ENCODE measurements around the gene THAP8.

THAP8 gene

GRCh38 chr19:36019061-36019670 is 34.9 kb downstream of the THAP8 start:
- DNase-seq (ENCODE audit: insufficient read length, low spot score): no peak
- no peak for FAIRE-seq

GRCh38 chr19:36014012-36014924 is 39.8 kb downstream of the THAP8 start, which contains the start of gene ALKBH6:
TSS of gene ALKBH6 (minus strand) at chr19:36014213. CDS start at chr19:36013397, 816 bp downstream.
- DNase-seq (ENCODE audit: insufficient read length, low spot score): peak; percentile 99
- no peak for FAIRE-seq
- no peak for TF ChIP-seq CTCF (IDR thresholded peaks at IDR 0.05; ENCODE audit: insufficient read depth, missing control alignments)

More at GRCh38 chr19:36019061-36019670, 34.9 kb downstream of the THAP8 start:
- no peak for TF ChIP-seq CTCF (IDR thresholded peaks at IDR 0.05; ENCODE audit: insufficient read depth, missing control alignments)

GRCh38 chr19:36013280-36014011 is 40.6 kb downstream of the THAP8 start:
- no peak for TF ChIP-seq CTCF (IDR thresholded peaks at IDR 0.05; ENCODE audit: insufficient read depth, missing control alignments)
- no peak for FAIRE-seq
- DNase-seq (ENCODE audit: insufficient read length, low spot score): no peak

GRCh38 chr19:36010402-36010801 is 43.7 kb downstream of the THAP8 start:
- no peak for TF ChIP-seq CTCF (IDR thresholded peaks at IDR 0.05; ENCODE audit: insufficient read depth, missing control alignments)
- FAIRE-seq (no peak), DNase-seq (ENCODE audit: insufficient read length, low spot score) (no peak)

- no peak for DNase-seq (ENCODE audit: insufficient read length, low spot score)
- TF ChIP-seq CTCF (IDR thresholded peaks at IDR 0.05; ENCODE audit: insufficient read depth, missing control alignments): no peak
- FAIRE-seq: no peak
Observed at GRCh38 chr19:36009633-36010379, 44.3 kb downstream of the THAP8 start.

GRCh38 chr19:36009220-36009619 is 44.9 kb downstream of the THAP8 start:
- FAIRE-seq (no peak), DNase-seq (ENCODE audit: insufficient read length, low spot score) (peak; percentile 79)
- TF ChIP-seq CTCF (IDR thresholded peaks at IDR 0.05; ENCODE audit: insufficient read depth, missing control alignments): no peak
